Fibroblast of lung (primary cell): Measurements from ENCODE around the gene PPIP5K2. TPM values are rescaled to one million over a fixed set of nuclear protein-coding genes. Genes with fewer than 3 reads are reported as not detected.

ENCODE experiments used
- DNase-seq, 2 donors: peaks; one replicate each; pipeline versions ENCODE4 v3.0.0 to v3.0.0-alpha.2; 2010; ENCODE audit warnings: low read depth in 2 of 2
- H2AFZ ChIP-seq: 2 replicates; pipeline ENCODE4 v1.5.1; 2012; ENCODE audit warnings: low read length, control low read depth, inconsistent platforms
- H3K27ac ChIP-seq: 2 replicates; pipeline ENCODE4 v1.5.1; 2011; ENCODE audit warnings: low read length, control low read depth; ENCODE audit not compliant: insufficient read depth
- H3K27me3 ChIP-seq: 2 replicates; pipeline ENCODE4 v1.5.1; 2011; ENCODE audit warnings: mild to moderate bottlenecking, low read length; ENCODE audit not compliant: control insufficient read depth, insufficient read depth
- H3K36me3 ChIP-seq: 2 replicates; pipeline ENCODE4 v1.5.1; 2011; ENCODE audit warnings: low read length; ENCODE audit not compliant: control insufficient read depth, insufficient read depth
- H3K4me1 ChIP-seq: 2 replicates; pipeline ENCODE4 v1.5.1; 2011; ENCODE audit warnings: low read length; ENCODE audit not compliant: control insufficient read depth, insufficient read depth; ENCODE audit errors: extremely low read depth
- H3K4me2 ChIP-seq: 2 replicates; pipeline ENCODE4 v1.5.1; 2011; ENCODE audit warnings: low read length, control low read depth; ENCODE audit not compliant: insufficient read depth; ENCODE audit errors: extremely low read depth
- H3K4me3 ChIP-seq, 4 experiments: fragments of 200-600 bp in 1 of 4; sonication (generic) in 1 of 4; replicated peaks in 1 of 4; 2 replicates each; pipeline ENCODE4 v1.5.1; 2011 to 2016; ENCODE audit warnings: low read length in 4 of 4, low read depth in 3 of 4, mild to moderate bottlenecking in 3 of 4, control low read depth in 2 of 4, inconsistent platforms in 1 of 4, mixed read lengths in 1 of 4; ENCODE audit not compliant: insufficient read depth in 1 of 4; ENCODE audit errors: control extremely low read depth in 1 of 4
- H3K79me2 ChIP-seq: 2 replicates; pipeline ENCODE4 v1.5.1; 2012; ENCODE audit warnings: mild to moderate bottlenecking, low read length, inconsistent platforms; ENCODE audit not compliant: control insufficient read depth, insufficient read depth
- H3K9ac ChIP-seq: 2 replicates; pipeline ENCODE4 v1.5.1; 2011; ENCODE audit warnings: mild to moderate bottlenecking, low read length, control low read depth; ENCODE audit not compliant: insufficient read depth
- H3K9me3 ChIP-seq: 2 replicates; pipeline ENCODE4 v1.5.1; 2012; ENCODE audit warnings: low read depth, low read length; ENCODE audit not compliant: control insufficient read depth, insufficient read depth
- H4K20me1 ChIP-seq: 2 replicates; pipeline ENCODE4 v1.5.1; 2011; ENCODE audit warnings: low read length; ENCODE audit not compliant: control insufficient read depth, insufficient read depth; ENCODE audit errors: extremely low read depth
- EZH2 ChIP-seq: IDR thresholded peaks from 2 replicates; pipeline ENCODE4 v1.5.1; 2012; ENCODE audit warnings: low read length, control low read depth, mild to moderate bottlenecking; ENCODE audit errors: missing control alignments
- polyA plus RNA-seq, 2 donors: library from polyadenylated mRNA; depleted of rRNA in 1 of 2; stranded (reverse) in 1 of 2; unstranded in 1 of 2; fragments of >200 nt; gene quantifications; 2 replicates each; pipeline ENCODE4 v1.2.1, GENCODE V29; 2011 to 2012; ENCODE audit warnings: missing spikeins in 1 of 2
- total RNA-seq: library from RNA; depleted of rRNA; stranded (reverse); fragments of >200 nt; gene quantifications from 2 replicates; pipeline ENCODE4 v1.2.1, GENCODE V29; 2014
- TF ChIP-seq, protein P1 (sequence below), 2 donors: IDR thresholded peaks in 1 of 2; conservative IDR thresholded peaks in 1 of 2; 1 replicate in 1 of 2; 2 replicates in 1 of 2; pipeline ENCODE4 v1.5.1; 2011 to 2012; ENCODE audit warnings: low read length in 2 of 2, control low read depth in 1 of 2, inconsistent platforms in 1 of 2, low read depth in 1 of 2, mild to moderate bottlenecking in 1 of 2

The PPIP5K2 gene
- total and polyA plus RNA-seq, 2 donors (not counting 1 experiment from before 2014, with no cell fraction given) = 42.1 to 49.3 TPM

DNA sequence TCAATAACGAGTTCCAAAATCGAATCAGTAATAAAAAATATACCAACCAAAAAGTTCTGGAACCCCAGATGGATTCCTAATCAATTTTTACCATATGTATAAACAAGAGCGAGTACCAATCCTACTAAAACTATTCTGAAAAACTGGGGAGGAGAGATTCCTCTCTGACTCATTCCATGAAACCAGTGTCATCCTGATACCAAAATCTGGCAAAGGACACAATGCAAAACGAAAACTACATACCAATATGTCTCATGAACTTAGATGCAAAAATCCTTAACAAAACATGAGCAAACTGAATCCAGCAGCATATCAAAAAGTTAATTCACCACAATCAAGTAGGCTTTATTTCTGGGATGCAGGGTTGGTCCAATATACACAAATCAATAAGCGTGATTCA is 108.0 kb downstream of the PPIP5K2 start:
- no peak overlapping the region for H3K4me2 ChIP-seq
- H3K27me3 ChIP-seq = no peaks in the 10 kb centered on the region
- H2AFZ ChIP-seq = no peak overlapping the region
- H3K79me2 ChIP-seq = no peaks in the 10 kb centered on the region
- H3K27ac ChIP-seq = no peak overlapping the region
- H3K9ac ChIP-seq = no peak overlapping the region
- DNase-seq = no peak
- no peaks in the 10 kb centered on the region for H3K9me3 ChIP-seq
- no peaks in the 10 kb centered on the region for H3K36me3 ChIP-seq
- no peaks in the 10 kb centered on the region for H4K20me1 ChIP-seq
- H3K4me1 ChIP-seq = no peaks in the 10 kb centered on the region
- no peak for TF ChIP-seq EZH2
- TF ChIP-seq, protein P1, sequence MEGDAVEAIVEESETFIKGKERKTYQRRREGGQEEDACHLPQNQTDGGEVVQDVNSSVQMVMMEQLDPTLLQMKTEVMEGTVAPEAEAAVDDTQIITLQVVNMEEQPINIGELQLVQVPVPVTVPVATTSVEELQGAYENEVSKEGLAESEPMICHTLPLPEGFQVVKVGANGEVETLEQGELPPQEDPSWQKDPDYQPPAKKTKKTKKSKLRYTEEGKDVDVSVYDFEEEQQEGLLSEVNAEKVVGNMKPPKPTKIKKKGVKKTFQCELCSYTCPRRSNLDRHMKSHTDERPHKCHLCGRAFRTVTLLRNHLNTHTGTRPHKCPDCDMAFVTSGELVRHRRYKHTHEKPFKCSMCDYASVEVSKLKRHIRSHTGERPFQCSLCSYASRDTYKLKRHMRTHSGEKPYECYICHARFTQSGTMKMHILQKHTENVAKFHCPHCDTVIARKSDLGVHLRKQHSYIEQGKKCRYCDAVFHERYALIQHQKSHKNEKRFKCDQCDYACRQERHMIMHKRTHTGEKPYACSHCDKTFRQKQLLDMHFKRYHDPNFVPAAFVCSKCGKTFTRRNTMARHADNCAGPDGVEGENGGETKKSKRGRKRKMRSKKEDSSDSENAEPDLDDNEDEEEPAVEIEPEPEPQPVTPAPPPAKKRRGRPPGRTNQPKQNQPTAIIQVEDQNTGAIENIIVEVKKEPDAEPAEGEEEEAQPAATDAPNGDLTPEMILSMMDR (conservative IDR thresholded peaks at IDR 0.05 in 1 of 2, IDR thresholded peaks at IDR 0.05 in 1 of 2; ENCODE audit: low read depth in 1 of 2, low read length in 2 of 2) = no peak
- no peak overlapping the region for H3K4me3 ChIP-seq

DNA sequence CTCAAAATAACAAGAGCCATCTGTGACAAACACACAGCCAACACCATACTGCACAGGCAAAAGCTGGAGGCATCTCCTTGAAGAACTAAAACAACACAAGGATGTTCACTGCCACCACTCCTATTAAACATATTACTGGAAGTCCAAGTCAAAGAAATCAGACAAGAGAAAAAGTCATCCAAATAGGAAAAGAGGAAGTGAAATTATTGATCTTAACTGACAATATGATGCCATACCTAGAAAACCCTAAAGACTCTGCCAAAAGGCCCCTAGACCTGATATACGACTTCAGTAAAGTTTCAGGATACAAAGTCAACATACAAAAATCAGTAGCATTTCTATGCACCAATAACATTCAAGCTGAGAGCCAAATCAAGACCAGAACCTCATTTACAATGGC is 108.5 kb downstream of the PPIP5K2 start:
- no peaks in the 10 kb centered on the region for H3K79me2 ChIP-seq
- TF ChIP-seq EZH2 = no peak
- TF ChIP-seq, protein P1 (conservative IDR thresholded peaks at IDR 0.05 in 1 of 2, IDR thresholded peaks at IDR 0.05 in 1 of 2; ENCODE audit: low read depth in 1 of 2, low read length in 2 of 2) = no peak
- H3K27me3 ChIP-seq = no peaks in the 10 kb centered on the region
- no peak overlapping the region for H3K27ac ChIP-seq
- no peaks in the 10 kb centered on the region for H3K4me1 ChIP-seq
- no peaks in the 10 kb centered on the region for H3K9me3 ChIP-seq
- H2AFZ ChIP-seq = no peak overlapping the region
- no peak overlapping the region for H3K9ac ChIP-seq
- no peaks in the 10 kb centered on the region for H3K36me3 ChIP-seq
- no peak overlapping the region for H3K4me2 ChIP-seq
- no peaks in the 10 kb centered on the region for H4K20me1 ChIP-seq
- no peak overlapping the region for H3K4me3 ChIP-seq
- no peak for DNase-seq

DNA sequence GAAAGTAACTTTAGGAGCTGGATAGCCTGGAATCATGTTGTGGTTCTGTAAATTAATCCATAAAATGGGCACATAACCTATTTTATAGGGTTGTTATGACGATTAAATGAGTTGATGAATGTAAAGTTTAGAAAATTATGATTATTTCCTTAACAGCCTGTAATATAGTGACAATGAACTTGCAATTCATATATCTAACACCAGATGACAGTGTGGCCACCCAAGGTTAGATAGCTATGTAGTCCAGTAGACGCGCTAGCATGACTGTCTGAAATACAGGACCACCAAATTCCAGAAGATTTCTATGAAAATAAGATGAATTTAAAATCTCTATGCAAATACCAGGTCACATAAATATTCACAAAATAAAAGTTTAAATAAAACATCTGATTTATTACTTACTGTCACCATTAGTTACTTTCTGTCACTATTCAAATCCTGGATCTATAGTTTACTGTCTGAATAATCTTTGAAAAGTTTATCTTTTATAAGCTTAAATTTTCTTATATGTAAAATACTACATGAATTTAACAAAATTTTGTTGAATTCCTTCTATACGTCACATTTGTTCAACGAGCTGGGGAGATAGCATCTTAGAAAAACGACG is 112.4 kb downstream of the PPIP5K2 start:
- Histone ChIP-seq H2AFZ (no peak overlapping the region), H3K9me3 (no peaks in the 10 kb centered on the region), H3K79me2 (no peaks in the 10 kb centered on the region), H3K4me3 (no peak overlapping the region), H3K36me3 (no peaks in the 10 kb centered on the region), H3K27me3 (no peaks in the 10 kb centered on the region), H4K20me1 (no peaks in the 10 kb centered on the region), H3K4me1 (no peaks in the 10 kb centered on the region), H3K4me2 (no peak overlapping the region), H3K27ac (no peak overlapping the region), H3K9ac (no peak overlapping the region)
- DNase-seq = peak; percentile 44 to 63
- TF ChIP-seq, protein P1 (conservative IDR thresholded peaks at IDR 0.05 in 1 of 2, IDR thresholded peaks at IDR 0.05 in 1 of 2; ENCODE audit: low read depth in 1 of 2, low read length in 2 of 2) = peak; percentile 70 to 84
- no peak for TF ChIP-seq EZH2
